Small intestine (tissue), 7 donors: ENCODE results near the gene DHRS1. TPM values are rescaled to one million over a fixed set of nuclear protein-coding genes. Genes with fewer than 3 reads are reported as not detected.

ENCODE experiments used
- DNase-seq, 2 donors: peaks; one replicate each; pipeline versions ENCODE4 v3.0.0 to v3.0.0-alpha.2; 2013
- FAIRE-seq: peaks from 2 replicates; lab custom pipeline; 2012; peaks lifted over from hg19 to GRCh38; lab: Jason Lieb, UNC
- H3K27ac ChIP-seq, 3 donors: one replicate each; pipeline ENCODE4 v1.5.1; 2013; ENCODE audit warnings: low read length in 2 of 3, mild to moderate bottlenecking in 2 of 3, control low read depth in 1 of 3, inconsistent platforms in 1 of 3, low read depth in 1 of 3, moderate library complexity in 1 of 3
- H3K27me3 ChIP-seq, 3 donors: one replicate each; pipeline ENCODE4 v1.6.1; 2013; ENCODE audit warnings: low read length in 3 of 3, inconsistent platforms in 1 of 3; ENCODE audit not compliant: control insufficient read depth in 3 of 3, insufficient read depth in 3 of 3
- H3K36me3 ChIP-seq, 3 donors: one replicate each; pipeline ENCODE4 v1.6.1; 2013; ENCODE audit warnings: low read length in 3 of 3, inconsistent platforms in 1 of 3, low read depth in 1 of 3, mild to moderate bottlenecking in 1 of 3, moderate library complexity in 1 of 3; ENCODE audit not compliant: control insufficient read depth in 3 of 3, insufficient read depth in 2 of 3
- H3K4me1 ChIP-seq, 3 donors: one replicate each; pipeline ENCODE4 v1.6.1; 2013; ENCODE audit warnings: low read length in 2 of 3, inconsistent platforms in 1 of 3, low read depth in 1 of 3, mild to moderate bottlenecking in 1 of 3, moderate library complexity in 1 of 3; ENCODE audit not compliant: control insufficient read depth in 3 of 3, insufficient read depth in 2 of 3
- H3K4me3 ChIP-seq, 3 donors: one replicate each; pipeline ENCODE4 v1.5.1; 2013; ENCODE audit warnings: low read length in 3 of 3, control low read depth in 1 of 3, inconsistent platforms in 1 of 3, low read depth in 1 of 3, mild to moderate bottlenecking in 1 of 3, moderate library complexity in 1 of 3
- H3K9me3 ChIP-seq, 2 donors: one replicate each; pipeline ENCODE4 v1.6.1; 2013; ENCODE audit warnings: low read depth in 1 of 2, low read length in 1 of 2; ENCODE audit not compliant: control insufficient read depth in 2 of 2, insufficient read depth in 1 of 2
- WGBS, 3 donors: extraction: QIAGEN DNeasy Blood & Tissue Kit; methylation state at CpG; one replicate each; pipeline ENCODE4 v1.1.7; 2013; 5-methylcytosine and 5-hydroxymethylcytosine counted together
- polyA plus RNA-seq, 4 donors: library from polyadenylated mRNA; stranded (reverse) in 3 of 4; unstranded in 1 of 4; fragments of 200-250 nt in 3 of 4; fragments of 120-200 nt in 1 of 4; gene quantifications; one replicate each; pipeline versions ENCODE4 v1.2.1 to v1.2.3, GENCODE V29; 2013
- donor health status: healthy with polysubstance abuse.
- donor health status: control.
- donor health status: control.
- donor health status: Bipolar disorder and iron deficiency.
- donor health status: healthy.

Gene DHRS1
- polyA plus RNA-seq, 4 donors: 45.2 to 95.7 (median 66.5) TPM

- Histone ChIP-seq H3K4me1 (peaks cover 0 to 45% (median 0%) of the 10 kb centered on the region in 3 donors), H3K27me3 (no peaks in the 10 kb centered on the region), H3K9me3 (no peaks in the 10 kb centered on the region), H3K4me3 (peak overlapping the region in 1 of 3 donors; percentile 1), H3K27ac (peak overlapping the region in 1 of 3 donors; percentile 56), H3K36me3 (peaks cover 8 to 50% (median 18%) of the 10 kb centered on the region in 3 donors)
- WGBS, 3 donors: 29 to 44% (median 30%) methylated on average over 5 of the region's 5 CpGs
- FAIRE-seq: no peak
- peak; percentile 66 to 67 for DNase-seq
Observed at GRCh38 chr14:24297190-24297964, 2.2 kb downstream of the DHRS1 start.

- 67% methylated on average over 12 of the region's 12 CpGs for WGBS, 3 donors
- H3K27me3 ChIP-seq: no peaks in the 10 kb centered on the region
- peaks cover 0 to 36% (median 0%) of the 10 kb centered on the region in 3 donors for H3K4me1 ChIP-seq
- H3K9me3 ChIP-seq: no peaks in the 10 kb centered on the region
- DNase-seq: peak; percentile 72 to 77
- no peak for FAIRE-seq
- peaks cover under 1 to 53% (median 16%) of the 10 kb centered on the region in 3 donors for H3K36me3 ChIP-seq
- peak overlapping the region in 1 of 3 donors; percentile 56 for H3K27ac ChIP-seq
- no peak overlapping the region for H3K4me3 ChIP-seq
Observed at GRCh38 chr14:24296341-24297157, 3.0 kb downstream of the DHRS1 start.

- FAIRE-seq (no peak), DNase-seq (no peak)
- Histone ChIP-seq H3K4me3 (no peak overlapping the region), H3K27ac (no peak overlapping the region), H3K4me1 (peaks cover 0 to 15% (median 0%) of the 10 kb centered on the region in 3 donors), H3K36me3 (peaks cover 5 to 70% (median 29%) of the 10 kb centered on the region in 3 donors), H3K9me3 (no peaks in the 10 kb centered on the region), H3K27me3 (no peaks in the 10 kb centered on the region)
- 91 to 96% (median 95%) methylated on average over 2 of the region's 2 CpGs for WGBS, 3 donors
Observed at GRCh38 chr14:24293525-24293924, 6.1 kb downstream of the DHRS1 start.

- DNase-seq (no peak), FAIRE-seq (no peak)
- Histone ChIP-seq H3K27me3 (no peaks in the 10 kb centered on the region), H3K9me3 (no peaks in the 10 kb centered on the region), H3K27ac (no peak overlapping the region), H3K4me1 (peaks cover 0 to 8% (median 0%) of the 10 kb centered on the region in 3 donors), H3K36me3 (peaks cover 5 to 68% (median 29%) of the 10 kb centered on the region in 3 donors), H3K4me3 (no peak overlapping the region)
- 93 to 96% (median 93%) methylated on average over 11 of the region's 11 CpGs for WGBS, 3 donors
Observed at GRCh38 chr14:24292118-24292807, 7.3 kb downstream of the DHRS1 start.

- H3K27ac ChIP-seq: no peak overlapping the region
- H3K4me1 ChIP-seq: peaks cover 0 to under 1% (median 0%) of the 10 kb centered on the region in 3 donors
- WGBS, 3 donors: 85 to 96% (median 91%) methylated on average over 3 of the region's 3 CpGs
- no peaks in the 10 kb centered on the region for H3K9me3 ChIP-seq
- no peak for FAIRE-seq
- peaks cover 5 to 65% (median 29%) of the 10 kb centered on the region in 3 donors for H3K36me3 ChIP-seq
- no peak overlapping the region for H3K4me3 ChIP-seq
- H3K27me3 ChIP-seq: no peaks in the 10 kb centered on the region
- DNase-seq: no peak
Observed at GRCh38 chr14:24291446-24292117, 8.0 kb downstream of the DHRS1 start.

- H3K9me3 ChIP-seq: no peaks in the 10 kb centered on the region
- peaks cover 5 to 60% (median 22%) of the 10 kb centered on the region in 3 donors for H3K36me3 ChIP-seq
- H3K4me3 ChIP-seq: no peak overlapping the region
- H3K27ac ChIP-seq: no peak overlapping the region
- no peak for DNase-seq
- no peaks in the 10 kb centered on the region for H3K27me3 ChIP-seq
- FAIRE-seq: no peak
- WGBS, 3 donors: 89 to 92% (median 91%) methylated on average over 9 of the region's 9 CpGs
- H3K4me1 ChIP-seq: no peaks in the 10 kb centered on the region
Observed at GRCh38 chr14:24290746-24291145, 8.8 kb downstream of the DHRS1 start.

- H3K36me3 ChIP-seq: peaks cover 5 to 55% (median 22%) of the 10 kb centered on the region in 3 donors
Observed at GRCh38 chr14:24289649-24290280, 9.8 kb downstream of the DHRS1 start.

More at GRCh38 chr14:24289649-24290280, 9.8 kb downstream of the DHRS1 start:
- Histone ChIP-seq H3K4me1 (no peaks in the 10 kb centered on the region), H3K4me3 (no peak overlapping the region), H3K9me3 (no peaks in the 10 kb centered on the region), H3K27me3 (no peaks in the 10 kb centered on the region), H3K27ac (no peak overlapping the region)
- FAIRE-seq: no peak
- 70 to 77% (median 73%) methylated on average over 6 of the region's 6 CpGs for WGBS, 3 donors
- no peak for DNase-seq
